Mucosa of descending colon (tissue), 3 donors: Measurements from ENCODE around the gene MYO18B. TPM values are rescaled to one million over a fixed set of nuclear protein-coding genes. Genes with fewer than 3 reads are reported as not detected.

Experiments
- ATAC-seq: fragments of 200-7000 bp; cut with Tn5 transposase; one replicate; pipeline ENCODE4 v1.9.1; 2020; ENCODE audit warnings: mild to moderate bottlenecking, moderate library complexity
- DNase-seq, 3 donors: peaks; one replicate each; pipeline ENCODE4 v3.0.0-alpha.2; 2020
- H3K36me3 ChIP-seq: fragments of 200-600 bp; one replicate; pipeline ENCODE4 v1.8.0; 2021; ENCODE audit warnings: low read depth, mild to moderate bottlenecking
- H3K4me1 ChIP-seq: fragments of 200-600 bp; one replicate; pipeline ENCODE4 v1.8.0; 2021; ENCODE audit warnings: low read depth, mild to moderate bottlenecking
- H3K4me3 ChIP-seq: fragments of 200-600 bp; one replicate; pipeline ENCODE4 v1.8.0; 2021; ENCODE audit warnings: mild to moderate bottlenecking
- H3K9me3 ChIP-seq: fragments of 200-600 bp; one replicate; pipeline ENCODE4 v1.8.0; 2021; ENCODE audit warnings: mild to moderate bottlenecking
- intact Hi-C, 2 donors: fragments of 100-400 bp; cut with DNase I in 1 of 2; cut with micrococcal nuclease in 1 of 2; formaldehyde crosslinking; loops; one replicate each; pipeline versions ENCODE4 v1.11.0 to v1.11.1; 2022; cut with DNase I, micrococcal nuclease
- total RNA-seq, 3 donors: library from RNA; stranded (reverse); fragmentation: NEBNext Ultra II Directional in 2 of 3; extraction: Animal tissue kit (Norgen Biotek cat#: 25700) in 2 of 3; gene quantifications; one replicate each; pipeline versions ENCODE4 v1.2.1 to v1.2.4, GENCODE V29; 2021 to 2023
- TF ChIP-seq, protein P1 (sequence below): fragments of 200-600 bp; IDR thresholded peaks from one replicate; pipeline ENCODE4 v1.8.0; 2022; ENCODE audit warnings: antibody characterized with exemption, mild to moderate bottlenecking
- donor health status: DM: no; HTN: no; CAD: no; lungs with moderate emphysema.
- donor health status: DM: no; HTN: no; CAD: no.
- donor health status: DM: no; HTN: yes; CAD: no.

Gene MYO18B
- total RNA-seq, 3 donors from 2014 or later = 0.03 to 0.17 (median 0.12) TPM

DNA sequence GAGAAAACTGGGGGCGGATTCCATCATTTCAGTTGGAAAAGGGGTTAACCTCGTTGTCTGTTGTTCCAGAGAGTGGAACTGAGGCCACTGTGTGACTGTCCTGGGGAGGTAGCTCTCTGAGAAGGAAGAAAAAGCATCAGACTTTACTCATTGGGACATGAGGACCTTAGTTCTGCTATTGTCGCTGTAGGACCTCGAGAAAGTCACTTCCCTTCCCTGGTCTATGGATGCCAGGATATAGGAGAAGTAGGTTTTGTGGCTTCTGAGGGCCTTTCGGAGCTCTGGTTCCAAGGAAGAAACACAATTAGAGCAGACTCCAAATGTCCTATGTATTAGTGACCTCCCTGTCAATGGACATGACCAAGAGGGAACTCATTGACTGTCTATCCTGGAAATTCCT lies 6.2 kb downstream of the MYO18B start:
- Histone ChIP-seq H3K4me3 (no peak overlapping the region), H3K36me3 (no peaks in the 10 kb centered on the region), H3K4me1 (peaks cover 3% of the 10 kb centered on the region), H3K9me3 (no peaks in the 10 kb centered on the region)
- intact Hi-C loops = no loop called here
- TF ChIP-seq, protein P1, sequence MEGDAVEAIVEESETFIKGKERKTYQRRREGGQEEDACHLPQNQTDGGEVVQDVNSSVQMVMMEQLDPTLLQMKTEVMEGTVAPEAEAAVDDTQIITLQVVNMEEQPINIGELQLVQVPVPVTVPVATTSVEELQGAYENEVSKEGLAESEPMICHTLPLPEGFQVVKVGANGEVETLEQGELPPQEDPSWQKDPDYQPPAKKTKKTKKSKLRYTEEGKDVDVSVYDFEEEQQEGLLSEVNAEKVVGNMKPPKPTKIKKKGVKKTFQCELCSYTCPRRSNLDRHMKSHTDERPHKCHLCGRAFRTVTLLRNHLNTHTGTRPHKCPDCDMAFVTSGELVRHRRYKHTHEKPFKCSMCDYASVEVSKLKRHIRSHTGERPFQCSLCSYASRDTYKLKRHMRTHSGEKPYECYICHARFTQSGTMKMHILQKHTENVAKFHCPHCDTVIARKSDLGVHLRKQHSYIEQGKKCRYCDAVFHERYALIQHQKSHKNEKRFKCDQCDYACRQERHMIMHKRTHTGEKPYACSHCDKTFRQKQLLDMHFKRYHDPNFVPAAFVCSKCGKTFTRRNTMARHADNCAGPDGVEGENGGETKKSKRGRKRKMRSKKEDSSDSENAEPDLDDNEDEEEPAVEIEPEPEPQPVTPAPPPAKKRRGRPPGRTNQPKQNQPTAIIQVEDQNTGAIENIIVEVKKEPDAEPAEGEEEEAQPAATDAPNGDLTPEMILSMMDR = no peak
- no peak for DNase-seq
- no peak for ATAC-seq

DNA sequence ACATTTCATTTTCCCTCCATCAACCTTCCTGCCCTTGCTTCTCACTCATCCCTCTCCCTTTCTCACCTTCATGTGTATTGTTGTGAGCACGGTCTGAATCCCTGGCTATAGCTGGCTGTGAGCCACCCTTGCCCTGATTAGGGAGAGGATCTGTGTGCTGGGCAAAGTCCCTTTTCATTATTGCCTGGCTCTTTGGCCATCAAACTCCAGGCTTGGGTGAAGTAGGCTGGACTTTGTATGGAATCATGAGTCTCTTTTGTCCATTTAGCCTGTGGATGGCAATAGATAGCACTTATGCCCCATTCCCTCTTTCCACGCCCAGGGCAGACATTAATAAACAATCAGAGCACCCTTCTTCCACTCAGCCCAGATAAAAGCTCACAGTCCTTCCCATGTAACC lies 6.7 kb downstream of the MYO18B start:
- H3K36me3 ChIP-seq = no peaks in the 10 kb centered on the region
- H3K4me3 ChIP-seq = no peak overlapping the region
- H3K4me1 ChIP-seq = peaks cover 3% of the 10 kb centered on the region
- no peaks in the 10 kb centered on the region for H3K9me3 ChIP-seq
- peak; percentile 83 for ATAC-seq
- intact Hi-C loops = no loop called here
- peak in 2 of 3 donors; percentile 65 to 68 for DNase-seq
- TF ChIP-seq, protein P1 = no peak

DNA sequence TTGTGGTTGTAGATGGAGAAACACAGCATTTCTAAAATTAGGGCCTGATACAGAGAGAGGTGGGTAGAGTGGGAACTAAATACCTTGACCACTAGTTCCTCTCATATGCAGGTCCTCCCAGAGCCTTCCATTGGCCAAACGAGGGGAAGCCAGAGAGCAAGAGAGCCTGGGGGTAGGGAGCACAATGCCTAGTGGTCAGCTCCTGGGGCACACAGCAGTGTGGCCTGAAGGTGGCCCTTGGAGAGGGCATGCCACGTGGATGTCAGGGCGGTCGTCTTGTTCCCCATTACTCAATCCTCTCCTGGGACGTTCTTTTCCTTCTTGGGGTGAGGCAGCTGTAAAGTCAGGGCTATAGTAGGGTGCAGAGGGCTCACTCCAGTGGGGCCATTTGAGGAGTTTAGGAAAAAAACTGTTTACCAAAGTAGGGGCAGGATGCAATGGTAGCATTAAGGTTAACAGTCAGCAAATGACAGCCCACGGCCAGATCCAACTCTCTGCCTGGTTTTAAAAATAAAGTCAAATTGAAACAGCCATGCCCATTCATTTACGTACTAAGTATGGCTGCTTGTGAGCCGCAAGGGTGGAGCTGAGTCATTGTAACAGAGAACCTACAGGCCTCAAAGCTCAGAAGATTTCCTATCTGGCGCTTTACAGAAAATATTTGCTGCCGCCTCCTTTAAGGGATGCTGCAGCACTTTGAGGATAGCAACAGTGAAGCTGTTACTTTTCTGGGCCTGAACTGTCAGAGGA lies 7.6 kb downstream of the MYO18B start:
- Histone ChIP-seq H3K9me3 (no peaks in the 10 kb centered on the region), H3K4me1 (peaks cover 3% of the 10 kb centered on the region), H3K4me3 (no peak overlapping the region), H3K36me3 (no peaks in the 10 kb centered on the region)
- ATAC-seq (no peak), DNase-seq (no peak)
- intact Hi-C loops = no loop called here
- TF ChIP-seq, protein P1 = no peak

DNA sequence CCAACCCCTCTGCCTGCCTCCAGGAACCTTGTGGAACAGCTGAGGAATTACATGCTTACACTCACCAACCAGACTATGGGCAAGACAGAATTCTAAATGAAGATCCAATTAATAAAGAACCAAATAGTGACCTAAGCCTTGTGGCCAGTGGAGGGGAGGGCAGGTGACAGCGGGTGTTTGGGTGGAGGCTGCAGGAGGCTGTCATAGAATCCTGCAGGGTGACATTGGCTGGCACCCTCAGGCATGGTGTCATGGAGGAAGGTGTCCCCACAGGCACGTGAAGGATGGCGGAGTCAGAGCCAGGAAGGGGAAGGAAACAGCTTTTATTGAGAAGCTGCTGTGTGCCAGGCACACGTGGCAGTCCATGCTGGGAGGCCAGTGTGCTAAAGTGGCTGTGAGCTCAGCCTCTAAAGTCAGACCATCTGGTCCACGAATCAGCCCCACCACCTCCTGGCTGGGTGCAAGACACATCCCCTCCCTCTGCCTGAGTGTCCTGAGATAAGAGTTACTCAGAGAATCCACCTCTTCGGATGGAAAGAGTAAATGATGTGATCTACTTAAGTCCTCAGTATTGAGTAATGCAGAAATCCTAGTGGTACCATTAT lies 8.7 kb downstream of the MYO18B start:
- ATAC-seq (no peak), DNase-seq (no peak)
- no peaks in the 10 kb centered on the region for H3K36me3 ChIP-seq
- H3K4me3 ChIP-seq = no peak overlapping the region
- intact Hi-C loops = no loop called here
- TF ChIP-seq, protein P1 = no peak
- no peaks in the 10 kb centered on the region for H3K9me3 ChIP-seq
- peaks cover 3% of the 10 kb centered on the region for H3K4me1 ChIP-seq

DNA sequence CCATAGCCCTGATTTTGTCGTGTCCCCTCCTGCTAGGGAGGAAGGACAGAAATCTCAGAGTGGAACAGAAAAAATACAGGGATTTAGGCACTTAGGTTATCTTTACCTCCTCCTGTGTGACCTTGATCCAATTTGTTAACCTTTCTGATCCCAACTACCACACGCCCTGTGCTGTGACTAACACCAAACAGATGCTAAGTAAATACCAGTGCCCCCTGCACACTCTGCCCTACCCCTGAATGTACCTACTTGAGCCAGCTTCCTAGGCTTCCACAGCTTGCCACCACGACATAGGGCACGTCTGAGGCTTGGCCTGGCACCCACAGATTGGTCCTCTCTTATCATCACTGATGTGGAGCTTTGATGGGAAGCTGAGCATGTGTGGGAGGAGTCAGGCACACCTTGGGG lies 9.2 kb downstream of the MYO18B start:
- Histone ChIP-seq H3K4me3 (no peak overlapping the region), H3K4me1 (peaks cover 1% of the 10 kb centered on the region), H3K36me3 (no peaks in the 10 kb centered on the region), H3K9me3 (no peaks in the 10 kb centered on the region)
- intact Hi-C loops = no loop called here
- DNase-seq (no peak), ATAC-seq (no peak)
- TF ChIP-seq, protein P1 = no peak
